Endothelial cell of umbilical vein (primary cell): Measurements from ENCODE around the gene IKZF3. TPM values are rescaled to one million over a fixed set of nuclear protein-coding genes. Genes with fewer than 3 reads are reported as not detected.

Experiments used
- BruUV-seq: library from RNA; stranded (reverse); fragments of 400-500 nt; replicated peaks from 2 replicates; lab custom pipeline; 2021; lab: Mats Ljungman, UMichigan
- CTCF ChIA-PET: fragments of 300-600, 350-600 bp; sonication (Branson Sonifier 250); formaldehyde crosslinking; loops from one replicate; lab custom pipeline; 2021; ENCODE audit warnings: antibody characterized with exemption, inconsistent platforms; lab: Charles Lee
- POLR2A ChIA-PET: fragments of 300-600, 350-600 bp; sonication (Branson Sonifier 250); formaldehyde crosslinking; loops from one replicate; lab custom pipeline; 2021; ENCODE audit warnings: antibody characterized with exemption, inconsistent platforms; lab: Charles Lee
- DNase-seq: peaks from one replicate; pipeline ENCODE4 v3.0.0-alpha.2; 2011; ENCODE audit warnings: low read depth, low spot score
- FAIRE-seq: peaks from 2 replicates; lab custom pipeline; 2011; peaks lifted over from hg19 to GRCh38; lab: Jason Lieb, UNC
- H2AFZ ChIP-seq: 2 replicates; pipeline ENCODE4 v1.6.0; 2012; ENCODE audit warnings: low read depth, low read length, control low read depth, inconsistent platforms
- H3K27ac ChIP-seq: 2 replicates; pipeline ENCODE4 v1.5.1; 2011; ENCODE audit warnings: low read depth, mild to moderate bottlenecking, control low read depth, low read length, moderate library complexity; ENCODE audit not compliant: insufficient read depth
- H3K27me3 ChIP-seq, 2 experiments: 2 replicates each; pipeline versions ENCODE4 v1.6.0 to v1.6.1; 2011; ENCODE audit warnings: low read length in 2 of 2, mixed read lengths in 1 of 2; ENCODE audit not compliant: control insufficient read depth in 2 of 2, insufficient read depth in 2 of 2
- H3K36me3 ChIP-seq, 2 experiments: 2 replicates in 1 of 2; 3 replicates in 1 of 2; pipeline ENCODE4 v1.5.1; 2011; ENCODE audit warnings: low read length in 2 of 2, mild to moderate bottlenecking in 1 of 2, moderate library complexity in 1 of 2; ENCODE audit not compliant: control insufficient read depth in 2 of 2, insufficient read depth in 2 of 2; ENCODE audit errors: extremely low read depth in 1 of 2
- H3K4me1 ChIP-seq: 3 replicates; pipeline ENCODE4 v1.5.1; 2011; ENCODE audit warnings: mild to moderate bottlenecking, low read length; ENCODE audit not compliant: control insufficient read depth, insufficient read depth; ENCODE audit errors: extremely low read depth
- H3K4me2 ChIP-seq: 2 replicates; pipeline ENCODE4 v1.6.1; 2011; ENCODE audit warnings: low read length, control low read depth, mixed read lengths; ENCODE audit not compliant: insufficient read depth
- H3K4me3 ChIP-seq, 3 experiments: fragments of 200-600 bp in 1 of 3; sonication (generic), shearing (Covaris generic) in 1 of 3; replicated peaks in 1 of 3; 2 replicates each; pipeline ENCODE4 v1.5.1; 2011 to 2016; ENCODE audit warnings: control low read depth in 3 of 3, low read length in 3 of 3, mild to moderate bottlenecking in 2 of 3, inconsistent platforms in 1 of 3, low read depth in 1 of 3, moderate library complexity in 1 of 3; ENCODE audit not compliant: insufficient read depth in 1 of 3
- H3K79me2 ChIP-seq: 2 replicates; pipeline ENCODE4 v1.6.0; 2012; ENCODE audit warnings: low read length, inconsistent platforms; ENCODE audit not compliant: control insufficient read depth, insufficient read depth
- H3K9ac ChIP-seq: replicated peaks from 2 replicates; pipeline ENCODE3; 2011; ENCODE audit warnings: low read length, control low read depth; ENCODE audit not compliant: insufficient read depth; ENCODE audit errors: extremely low read depth
- H3K9me1 ChIP-seq: replicated peaks from 3 replicates; pipeline ENCODE4 v1.6.0; 2011; ENCODE audit warnings: mild to moderate bottlenecking, low read length; ENCODE audit not compliant: control insufficient read depth, insufficient read depth; ENCODE audit errors: extremely low read depth
- H3K9me3 ChIP-seq: replicated peaks from 2 replicates; pipeline ENCODE4 v1.5.1; 2012; ENCODE audit warnings: low read length, inconsistent platforms; ENCODE audit not compliant: control insufficient read depth, insufficient read depth
- H4K20me1 ChIP-seq: replicated peaks from 2 replicates; pipeline ENCODE3; 2011; ENCODE audit warnings: mild to moderate bottlenecking, low read length; ENCODE audit not compliant: control insufficient read depth, insufficient read depth; ENCODE audit errors: extremely low read depth
- EZH2 ChIP-seq: IDR thresholded peaks from 2 replicates; pipeline ENCODE4 v1.6.1; 2012; ENCODE audit warnings: borderline replicate concordance, low read depth, mild to moderate bottlenecking, moderate library complexity, low read length, inconsistent platforms; ENCODE audit not compliant: severe bottlenecking
- FOS ChIP-seq: IDR thresholded peaks from 2 replicates; pipeline ENCODE4 v1.6.1; 2011; ENCODE audit warnings: mild to moderate bottlenecking, low read length, moderate library complexity, borderline replicate concordance; ENCODE audit not compliant: insufficient read depth
- GATA2 ChIP-seq: IDR thresholded peaks from 2 replicates; pipeline ENCODE4 v1.7.0; 2011; ENCODE audit warnings: low read depth, mild to moderate bottlenecking, moderate library complexity, mixed read lengths, low read length; ENCODE audit not compliant: insufficient read length, insufficient read depth
- JUN ChIP-seq: IDR thresholded peaks from 2 replicates; pipeline ENCODE4 v1.6.1; 2011; ENCODE audit warnings: borderline replicate concordance, low read depth; ENCODE audit not compliant: insufficient read length, insufficient read depth
- MYC ChIP-seq: IDR thresholded peaks from one replicate; pipeline ENCODE4 v1.6.1; 2011; ENCODE audit warnings: mild to moderate bottlenecking, low read depth, low read length
- POLR2A ChIP-seq: IDR thresholded peaks from 2 replicates; pipeline ENCODE4 v1.6.1; 2012; ENCODE audit warnings: low read depth, mild to moderate bottlenecking, control low read depth, low read length
- POLR2AphosphoS5 ChIP-seq: IDR thresholded peaks from 2 replicates; pipeline ENCODE4 v1.6.1; 2012; ENCODE audit warnings: low read depth, mild to moderate bottlenecking, control low read depth, low read length, moderate library complexity; ENCODE audit not compliant: insufficient read depth
- dilution Hi-C: fragments of 300-500 bp; cut with MboI; formaldehyde crosslinking; loops from one replicate; pipeline ENCODE4 v1.15.0; 2019; ENCODE audit warnings: low sequenced_read_pairs; ENCODE audit not compliant: extremely low pct_ligation_motif_present
- intact Hi-C: fragments of 100-400 bp; cut with micrococcal nuclease; formaldehyde crosslinking; loops from one replicate; pipeline ENCODE4 v1.10.0; 2022
- polyA plus RNA-seq, 4 experiments: library from polyadenylated mRNA; depleted of rRNA in 3 of 4; stranded (reverse) in 3 of 4; unstranded in 1 of 4; fragments of >200 nt; gene quantifications; 2 replicates each; pipeline versions ENCODE4 v1.2.1 to v1.2.3, GENCODE V29; 2011 to 2012; ENCODE audit warnings: missing spikeins in 1 of 4
- total RNA-seq: library from RNA; stranded (reverse); gene quantifications from 2 replicates; pipeline ENCODE4 v1.2.3, GENCODE V29; 2021
- TF ChIP-seq, protein P1 (sequence below), 2 donors: IDR thresholded peaks; 1 replicate in 1 of 2; 2 replicates in 1 of 2; pipeline ENCODE4 v1.5.1; 2011; ENCODE audit warnings: low read length in 2 of 2, mild to moderate bottlenecking in 2 of 2, moderate library complexity in 2 of 2, control low read depth in 1 of 2, inconsistent platforms in 1 of 2, low read depth in 1 of 2; ENCODE audit not compliant: insufficient read depth in 1 of 2; ENCODE audit errors: extremely low read depth in 1 of 2
- TF ChIP-seq, protein P2 (sequence below): IDR thresholded peaks from 2 replicates; pipeline ENCODE4 v1.6.1; 2011; ENCODE audit not compliant: insufficient read depth, insufficient read length

Gene IKZF3
- total and polyA plus RNA-seq, 2 donors (not counting 3 experiments of a cell fraction or from before 2014, with no cell fraction given), result not detected

DNA sequence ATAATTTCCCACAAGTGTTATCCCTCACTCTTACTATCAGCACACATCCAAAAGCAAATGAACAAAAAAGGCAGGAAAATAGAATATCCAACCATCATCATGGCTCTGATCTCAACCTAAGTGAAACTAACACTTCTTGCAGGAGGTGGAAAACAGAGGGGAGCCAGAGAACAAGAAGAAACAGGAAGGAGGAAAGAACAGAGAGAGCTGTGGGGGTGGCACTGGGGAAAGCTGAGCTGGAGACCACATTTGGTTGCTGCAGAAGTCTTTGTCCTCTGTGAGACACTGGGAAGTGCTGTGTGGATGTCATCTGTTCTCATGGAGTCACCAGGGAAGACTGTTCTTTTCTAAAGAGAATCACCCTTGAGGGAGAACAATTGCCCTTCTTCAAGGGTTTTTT lies 91.7 kb downstream of the IKZF3 start:
- Histone ChIP-seq H4K20me1 (no peaks in the 10 kb centered on the region), H3K4me1 (no peaks in the 10 kb centered on the region), H3K27ac (no peak overlapping the region), H3K9ac (no peak overlapping the region), H3K9me1 (no peaks in the 10 kb centered on the region), H3K4me3 (no peak overlapping the region), H2AFZ (no peak overlapping the region), H3K79me2 (no peaks in the 10 kb centered on the region), H3K36me3 (no peaks in the 10 kb centered on the region), H3K27me3 (peaks cover 47 to 52% of the 10 kb centered on the region in 2 experiments), H3K9me3 (no peaks in the 10 kb centered on the region), H3K4me2 (no peak overlapping the region)
- POLR2A ChIA-PET, result no interaction called here
- intact Hi-C loops (no loop called here), dilution Hi-C loops (no loop called here)
- FAIRE-seq (no peak), DNase-seq (no peak)
- TF ChIP-seq FOS (no peak), MYC (no peak), POLR2A (no peak), GATA2 (no peak), POLR2AphosphoS5 (no peak), JUN (no peak), EZH2 (no peak)
- TF ChIP-seq, protein P1, sequence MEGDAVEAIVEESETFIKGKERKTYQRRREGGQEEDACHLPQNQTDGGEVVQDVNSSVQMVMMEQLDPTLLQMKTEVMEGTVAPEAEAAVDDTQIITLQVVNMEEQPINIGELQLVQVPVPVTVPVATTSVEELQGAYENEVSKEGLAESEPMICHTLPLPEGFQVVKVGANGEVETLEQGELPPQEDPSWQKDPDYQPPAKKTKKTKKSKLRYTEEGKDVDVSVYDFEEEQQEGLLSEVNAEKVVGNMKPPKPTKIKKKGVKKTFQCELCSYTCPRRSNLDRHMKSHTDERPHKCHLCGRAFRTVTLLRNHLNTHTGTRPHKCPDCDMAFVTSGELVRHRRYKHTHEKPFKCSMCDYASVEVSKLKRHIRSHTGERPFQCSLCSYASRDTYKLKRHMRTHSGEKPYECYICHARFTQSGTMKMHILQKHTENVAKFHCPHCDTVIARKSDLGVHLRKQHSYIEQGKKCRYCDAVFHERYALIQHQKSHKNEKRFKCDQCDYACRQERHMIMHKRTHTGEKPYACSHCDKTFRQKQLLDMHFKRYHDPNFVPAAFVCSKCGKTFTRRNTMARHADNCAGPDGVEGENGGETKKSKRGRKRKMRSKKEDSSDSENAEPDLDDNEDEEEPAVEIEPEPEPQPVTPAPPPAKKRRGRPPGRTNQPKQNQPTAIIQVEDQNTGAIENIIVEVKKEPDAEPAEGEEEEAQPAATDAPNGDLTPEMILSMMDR (IDR thresholded peaks at IDR 0.05; ENCODE audit: extremely low read depth in 1 of 2, insufficient read depth in 1 of 2, low read depth in 1 of 2, low read length in 2 of 2), result no peak
- TF ChIP-seq, protein P2, sequence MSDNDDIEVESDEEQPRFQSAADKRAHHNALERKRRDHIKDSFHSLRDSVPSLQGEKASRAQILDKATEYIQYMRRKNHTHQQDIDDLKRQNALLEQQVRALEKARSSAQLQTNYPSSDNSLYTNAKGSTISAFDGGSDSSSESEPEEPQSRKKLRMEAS, result no peak
- CTCF ChIA-PET, result no interaction called here
- BruUV-seq, result no TSS peak
